NCI-H2029 (cell line): Measurements from ENCODE around the gene TTC23.
"Not testable (repeated sequence)": the region's sequence is repeated elsewhere in the genome, so short reads cannot be mapped to it uniquely, and the experiment has no call there.

Experiments
- DNase-seq: peaks from one replicate; lab custom pipeline; 2025; lab: John Stamatoyannopoulos, UW

TTC23 gene

DNA sequence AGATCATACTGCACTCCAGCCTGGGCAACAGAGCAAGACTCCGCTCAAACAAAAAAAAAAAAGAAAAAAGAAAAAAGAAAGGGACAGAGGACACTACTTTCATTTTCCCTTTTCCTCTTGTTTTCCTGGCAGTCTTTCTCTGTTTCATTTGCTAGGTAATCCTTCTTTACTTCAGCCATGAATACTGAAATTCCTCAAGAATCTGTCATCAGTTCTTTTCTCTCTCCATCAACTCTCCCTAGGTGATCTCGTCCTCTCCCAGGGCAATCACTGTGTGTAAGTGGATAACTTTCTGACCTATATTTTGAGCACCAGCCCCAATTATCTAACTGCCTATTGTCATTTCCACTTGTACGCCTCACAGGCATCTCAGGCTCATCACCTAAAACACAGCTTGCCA, 51.5 kb downstream of the TTC23 start:
- no peak for DNase-seq

GRCh38 chr15:99192181-99192580, 57.2 kb downstream of the TTC23 start:
- DNase-seq = not testable (repeated sequence)

DNA sequence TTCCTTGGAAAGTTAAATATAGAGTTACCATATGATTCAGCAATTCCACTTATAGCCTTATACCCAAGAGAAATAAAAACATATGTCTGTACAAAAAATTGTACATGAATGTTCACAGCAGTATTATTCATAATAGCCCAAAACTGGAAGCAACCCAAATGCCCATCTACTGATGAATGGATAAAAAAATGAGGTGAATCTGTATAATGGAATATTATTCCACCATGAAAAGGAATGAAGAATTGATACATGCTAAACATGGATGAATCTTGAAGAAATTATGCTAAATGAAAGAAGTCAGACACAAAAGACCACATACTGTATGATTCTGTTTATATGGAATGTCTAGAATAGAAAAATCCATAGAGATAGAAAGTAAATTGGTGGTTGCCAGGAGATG, 61.4 kb downstream of the TTC23 start:
- no peak for DNase-seq

- DNase-seq = no peak
Measured at GRCh38 chr15:99185414-99186130, 63.8 kb downstream of the TTC23 start.

DNA sequence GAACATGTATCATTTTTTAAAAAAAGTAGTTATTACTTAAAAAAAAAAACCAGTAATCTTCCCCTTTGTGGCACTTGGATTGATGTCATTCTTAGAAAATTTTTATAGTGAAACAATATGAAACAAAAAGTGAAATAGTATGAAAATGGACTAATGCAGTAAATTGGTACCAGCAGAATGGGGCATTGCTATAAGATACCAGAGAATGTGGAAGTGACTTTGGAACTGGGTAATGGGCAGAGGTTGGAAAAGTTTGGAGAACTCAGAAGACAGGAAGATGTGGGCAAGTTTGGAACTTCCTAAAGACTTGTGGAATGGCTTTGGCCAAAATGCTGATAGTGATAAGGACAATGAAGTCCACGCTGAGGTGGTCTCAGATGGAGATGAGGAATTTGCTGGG, 66.6 kb downstream of the TTC23 start:
- no peak for DNase-seq

GRCh38 chr15:99181545-99181971, 67.8 kb downstream of the TTC23 start:
- no peak for DNase-seq

DNA sequence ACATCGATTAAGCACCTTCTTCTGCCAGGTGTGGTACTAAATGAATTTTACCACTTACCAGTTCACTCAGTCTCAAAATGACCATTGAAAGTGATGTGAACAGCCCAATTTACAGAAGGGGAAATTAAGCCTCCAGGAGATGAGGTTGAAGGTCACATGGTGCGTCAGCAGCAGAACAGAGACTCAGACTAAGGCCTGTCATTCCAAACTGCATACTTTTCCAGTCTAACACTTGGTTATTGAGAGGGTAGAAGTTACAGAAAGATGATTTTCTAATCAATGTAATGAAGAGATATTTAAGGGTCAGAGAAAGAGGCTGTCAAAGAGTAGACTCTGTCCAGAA, 68.4 kb downstream of the TTC23 start:
- no peak for DNase-seq

- no peak for DNase-seq
Measured at GRCh38 chr15:99180086-99180963, 69.1 kb downstream of the TTC23 start.

GRCh38 chr15:99177679-99178078, 71.7 kb downstream of the TTC23 start:
- no peak for DNase-seq

DNA sequence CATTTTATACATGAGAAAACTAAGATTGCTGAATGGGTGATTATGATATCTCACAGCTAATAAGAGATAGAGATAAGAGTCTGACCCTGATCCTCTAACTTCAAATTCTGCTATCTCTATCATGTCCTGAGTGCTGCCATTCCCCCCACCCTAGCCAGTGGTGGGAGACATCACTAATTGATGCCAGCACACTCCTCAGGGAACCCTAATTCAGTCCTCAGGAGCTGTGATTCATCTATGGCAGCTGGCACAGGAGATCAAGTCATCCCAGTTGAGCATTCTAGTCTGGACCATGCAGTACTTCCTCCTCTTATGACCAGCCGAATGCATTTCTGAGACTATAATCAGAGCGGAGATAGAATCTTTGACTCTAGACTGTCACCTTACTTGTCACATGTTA, 72.6 kb downstream of the TTC23 start:
- no peak for DNase-seq

- DNase-seq = no peak
Measured at GRCh38 chr15:99174567-99175395, 74.6 kb downstream of the TTC23 start.

- no peak for DNase-seq
Measured at GRCh38 chr15:99172989-99173388, 76.4 kb downstream of the TTC23 start.

- DNase-seq = no peak
Measured at GRCh38 chr15:99172171-99172570, 77.2 kb downstream of the TTC23 start.

DNA sequence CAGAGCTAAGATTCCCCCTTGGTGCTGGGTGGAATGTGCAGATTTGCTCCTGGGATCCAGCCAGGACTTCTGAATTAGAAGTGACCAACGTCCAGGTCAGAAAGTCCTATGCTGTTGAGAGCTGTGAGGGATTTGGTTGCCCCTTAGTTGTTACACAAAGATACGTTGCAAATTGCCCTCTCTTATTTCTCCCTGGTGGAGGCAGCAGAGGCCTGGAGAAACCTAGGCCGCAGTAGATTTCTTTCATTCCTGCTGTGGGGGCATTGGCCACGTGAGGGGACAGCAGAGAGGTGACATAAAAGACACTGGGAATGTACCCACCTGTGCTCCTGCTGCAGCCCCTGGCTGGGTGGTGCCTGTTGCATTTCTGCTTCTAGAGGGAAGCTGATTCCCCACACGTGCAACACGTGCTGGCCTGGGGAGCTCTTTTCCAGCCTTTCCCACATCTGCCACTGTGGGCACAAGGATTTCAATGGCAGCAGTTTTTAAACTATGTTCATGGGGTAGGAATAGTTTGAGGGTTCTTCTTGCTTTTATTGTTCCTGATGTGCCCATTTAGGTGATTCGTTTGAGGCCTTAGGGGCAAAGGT, 78.8 kb downstream of the TTC23 start:
- DNase-seq = no peak

DNA sequence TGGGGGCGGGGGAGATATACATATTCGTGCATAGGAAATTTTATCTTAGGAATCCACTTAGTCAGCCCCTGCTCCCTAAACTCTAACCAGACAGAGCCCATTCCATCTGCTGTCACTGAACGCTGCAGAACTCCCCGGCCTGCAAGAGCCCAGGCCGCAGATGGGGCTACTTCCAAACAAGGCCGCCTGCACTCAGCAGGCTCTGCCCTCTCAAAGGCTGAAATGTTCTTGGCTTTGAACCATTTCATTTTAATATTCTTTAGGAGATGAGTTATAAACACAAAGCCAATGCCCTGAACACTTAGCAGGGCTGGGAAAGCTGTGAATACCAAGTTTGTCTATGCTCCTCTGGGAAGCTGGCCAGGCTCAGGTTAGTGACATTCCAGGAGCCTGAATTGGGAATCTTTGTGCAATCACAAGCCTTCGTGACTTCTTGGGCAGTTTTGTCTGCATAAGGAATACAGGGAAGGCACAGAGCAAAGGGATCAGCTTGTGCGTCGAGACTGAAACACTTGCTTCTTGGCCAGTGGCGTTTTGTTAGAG, 79.5 kb downstream of the TTC23 start:
- no peak for DNase-seq

- DNase-seq = no peak
Measured at GRCh38 chr15:99168601-99169580, 80.5 kb downstream of the TTC23 start.

GRCh38 chr15:99167640-99168039, 81.7 kb downstream of the TTC23 start:
- DNase-seq = no peak

GRCh38 chr15:99167201-99167600, 82.2 kb downstream of the TTC23 start:
- peak; percentile 16 for DNase-seq

DNA sequence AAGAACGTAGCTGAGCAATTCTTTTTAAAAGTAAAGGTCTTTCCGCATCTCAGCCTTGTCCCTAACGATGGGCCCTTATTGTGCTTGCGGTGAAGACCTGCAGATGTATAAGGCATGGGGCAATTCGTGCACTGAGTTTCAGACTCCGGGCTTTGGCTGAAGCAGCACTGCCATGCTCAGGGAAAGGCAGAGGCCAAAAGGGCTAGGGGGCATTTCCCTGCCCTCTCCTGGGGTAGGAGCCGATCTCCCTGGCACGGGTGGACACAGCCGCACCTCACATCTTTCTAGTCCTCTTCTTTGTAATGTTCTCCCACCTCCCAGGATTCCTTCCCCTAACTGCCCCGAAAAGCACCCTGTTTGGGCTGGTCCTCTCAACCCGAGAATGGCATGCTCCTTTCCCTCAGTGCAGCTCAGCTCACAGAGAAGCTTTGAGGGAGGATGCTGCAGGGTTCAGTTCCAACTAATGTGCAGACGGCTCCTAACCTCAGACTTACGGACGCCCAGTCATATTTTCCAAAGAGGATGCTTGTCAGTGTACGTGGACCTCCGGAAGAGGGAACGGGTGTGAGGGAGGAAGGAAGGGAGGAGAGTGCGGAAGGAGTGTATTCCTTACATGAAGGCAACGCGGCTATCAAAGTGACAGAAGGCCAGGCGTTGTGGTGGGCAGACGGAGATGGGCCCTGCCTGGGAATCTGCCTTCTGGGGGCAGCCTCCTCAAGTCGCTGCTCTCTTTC, 83.3 kb downstream of the TTC23 start:
- no peak for DNase-seq
